Immature natural killer cell (primary cell): Measurements from ENCODE around the gene IQCK. TPM values are rescaled to one million over a fixed set of nuclear protein-coding genes. Genes with fewer than 3 reads are reported as not detected.
"Not testable (repeated sequence)": the region's sequence is repeated elsewhere in the genome, so short reads cannot be mapped to it uniquely, and the experiment has no call there.

Experiments used
- DNase-seq, 3 donors: peaks; one replicate each; pipeline ENCODE4 v3.0.0; 2022; ENCODE audit warnings: mixed read lengths in 1 of 3
- H3K27ac Mint-ChIP-seq, 6 donors: one replicate each; pipeline ENCODE4 v1.8.0; 2020; ENCODE audit warnings: mixed read lengths in 6 of 6, mild to moderate bottlenecking in 5 of 6, inconsistent platforms in 4 of 6, moderate library complexity in 3 of 6
- H3K27me3 Mint-ChIP-seq, 3 donors: one replicate each; pipeline ENCODE4 v1.8.0; 2020 to 2021; ENCODE audit warnings: low read depth in 3 of 3, mild to moderate bottlenecking in 3 of 3, mixed read lengths in 3 of 3, moderate library complexity in 3 of 3, inconsistent platforms in 1 of 3
- H3K36me3 Mint-ChIP-seq, 3 donors: one replicate each; pipeline ENCODE4 v1.8.0; 2020; ENCODE audit warnings: mixed read lengths in 3 of 3, inconsistent platforms in 2 of 3, mild to moderate bottlenecking in 2 of 3
- H3K4me1 Mint-ChIP-seq, 2 donors: one replicate each; pipeline ENCODE4 v1.8.0; 2020; ENCODE audit warnings: inconsistent platforms in 2 of 2, mild to moderate bottlenecking in 2 of 2, mixed read lengths in 2 of 2, moderate library complexity in 1 of 2
- H3K4me3 Mint-ChIP-seq, 5 donors: one replicate each; pipeline ENCODE4 v1.8.0; 2020; ENCODE audit warnings: mild to moderate bottlenecking in 5 of 5, mixed read lengths in 5 of 5, inconsistent platforms in 3 of 5, moderate library complexity in 3 of 5
- H3K9me3 Mint-ChIP-seq, 6 donors: one replicate each; pipeline ENCODE4 v1.8.0; 2020; ENCODE audit warnings: mild to moderate bottlenecking in 6 of 6, mixed read lengths in 6 of 6, inconsistent platforms in 4 of 6, moderate library complexity in 3 of 6
- polyA plus RNA-seq, 3 donors: library from polyadenylated mRNA; unstranded; fragments of 300-500 nt; fragmentation: Illumina TruSeq; gene quantifications; one replicate each; pipeline ENCODE4 v1.2.3, GENCODE V29; 2021

The IQCK gene
- 1 to 10 TPM in 1 of 3 donors, under 1 TPM in 1, not detected in 1; 0.95 to 3.5 TPM for polyA plus RNA-seq

- Mint-ChIP-seq H3K9me3 (no peaks in the 10 kb centered on the region), H3K36me3 (peaks cover 10 to 12% (median 11%) of the 10 kb centered on the region in 3 donors), H3K27ac (peak within 1 kb of the TSS; percentile 69 to 90 (median 80)), H3K27me3 (peaks cover 0 to 11% (median 3%) of the 10 kb centered on the region in 3 donors), H3K4me3 (peak within 1 kb of the TSS; percentile 90 to 95 (median 92)), H3K4me1 (peaks cover 23 to 30% of the 10 kb centered on the region in 2 donors)
- DNase-seq: peak; percentile 89 to 90 (median 90)
These were observed at the start of gene IQCK, which contains the start of gene KNOP1 for GRCh38 chr16:19717741-19718623. IQCK (plus strand) TSS chr16:19718271; CDS start chr16:19718307, 36 bp downstream. KNOP1 (minus strand) TSS chr16:19718227; CDS start chr16:19715035, 3,192 bp downstream.

- H3K4me3 Mint-ChIP-seq: no peak overlapping the region
- peaks cover 27 to 50% (median 37%) of the 10 kb centered on the region in 3 donors for H3K36me3 Mint-ChIP-seq
- H3K4me1 Mint-ChIP-seq: no peaks in the 10 kb centered on the region
- DNase-seq: no peak
- H3K9me3 Mint-ChIP-seq: no peaks in the 10 kb centered on the region
- H3K27me3 Mint-ChIP-seq: peaks cover 0 to under 1% (median 0%) of the 10 kb centered on the region in 3 donors
- no peak overlapping the region for H3K27ac Mint-ChIP-seq
These were observed 45.7 kb upstream of the IQCK start for GRCh38 chr16:19672378-19672777.

DNA sequence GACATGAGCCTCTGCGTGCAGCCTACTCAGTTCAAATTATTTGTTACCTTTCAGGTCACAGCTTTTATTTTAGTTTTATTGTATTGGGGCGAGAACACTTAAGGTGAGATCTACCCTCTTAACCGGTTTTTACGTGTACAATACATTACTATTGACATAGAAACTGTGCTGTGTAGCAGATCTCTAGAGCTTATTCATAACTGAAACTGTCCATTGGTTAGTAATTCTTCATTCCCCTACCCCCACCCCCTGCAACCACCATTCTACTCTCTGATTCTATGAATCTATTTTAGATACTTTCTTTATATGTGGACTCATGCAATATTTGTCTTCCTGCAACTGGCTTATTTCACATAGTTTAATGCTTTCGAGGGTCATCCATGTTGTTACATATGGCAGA lies 43.6 kb upstream of the IQCK start:
- Mint-ChIP-seq H3K36me3 (peaks cover 27 to 41% (median 32%) of the 10 kb centered on the region in 3 donors), H3K4me1 (no peaks in the 10 kb centered on the region), H3K4me3 (no peak overlapping the region), H3K9me3 (no peaks in the 10 kb centered on the region), H3K27ac (no peak overlapping the region), H3K27me3 (peaks cover 0 to 2% (median 0%) of the 10 kb centered on the region in 3 donors)
- DNase-seq: no peak

GRCh38 chr16:19677402-19677801 lies 40.7 kb upstream of the IQCK start:
- Mint-ChIP-seq H3K36me3 (peaks cover 32 to 49% (median 39%) of the 10 kb centered on the region in 3 donors), H3K4me3 (no peak overlapping the region), H3K27ac (no peak overlapping the region), H3K9me3 (peaks cover 0 to 2% (median 0%) of the 10 kb centered on the region in 6 donors), H3K4me1 (no peaks in the 10 kb centered on the region), H3K27me3 (peaks cover 2% of the 10 kb centered on the region in 3 donors)
- no peak for DNase-seq

DNA sequence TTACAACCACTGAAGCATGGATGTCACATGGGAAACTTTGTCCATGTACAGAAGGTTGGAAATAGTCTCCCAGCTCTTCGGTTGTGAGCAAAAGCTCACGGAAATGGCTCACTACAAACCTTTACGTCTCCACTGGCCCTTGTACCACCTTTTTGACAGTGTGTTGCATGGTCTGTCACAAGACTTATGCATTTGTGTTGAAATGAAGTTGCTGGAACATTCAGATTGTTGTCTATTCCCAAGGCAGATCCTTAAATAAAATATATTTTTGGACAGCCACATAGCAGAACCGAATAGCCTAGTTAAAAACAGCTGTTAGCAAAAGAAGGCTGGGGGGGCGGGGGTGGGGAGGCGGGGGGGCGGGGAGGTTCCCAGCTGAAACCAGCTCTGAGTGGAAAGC lies 39.3 kb upstream of the IQCK start:
- no peaks in the 10 kb centered on the region for H3K4me1 Mint-ChIP-seq
- no peak for DNase-seq
- H3K9me3 Mint-ChIP-seq: peaks cover 0 to 2% (median 0%) of the 10 kb centered on the region in 6 donors
- no peak overlapping the region for H3K4me3 Mint-ChIP-seq
- peak overlapping the region in 1 of 6 donors; percentile 41 for H3K27ac Mint-ChIP-seq
- peaks cover 44 to 56% (median 49%) of the 10 kb centered on the region in 3 donors for H3K36me3 Mint-ChIP-seq
- peaks cover 2% of the 10 kb centered on the region in 3 donors for H3K27me3 Mint-ChIP-seq

DNA sequence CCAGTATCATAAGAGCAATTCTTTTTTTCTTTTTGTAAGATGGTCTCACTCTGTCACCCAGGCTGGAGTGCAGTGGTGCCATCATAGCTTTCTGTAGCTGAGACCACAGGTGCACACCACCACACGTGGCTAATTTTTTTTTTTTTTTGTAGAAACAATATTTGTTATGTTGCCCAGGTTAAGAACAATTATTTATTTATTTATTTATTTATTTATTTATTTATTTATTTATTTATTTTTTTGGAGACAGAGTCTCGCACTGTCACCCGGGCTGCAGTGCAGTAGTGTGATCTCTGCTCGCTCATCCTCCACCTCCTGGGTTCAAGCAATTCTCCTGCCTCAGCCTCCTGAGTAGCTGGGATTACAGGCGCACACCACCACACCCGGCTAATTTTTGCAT lies 38.8 kb upstream of the IQCK start:
- peaks cover 45 to 56% (median 51%) of the 10 kb centered on the region in 3 donors for H3K36me3 Mint-ChIP-seq
- not testable (repeated sequence) for H3K27ac Mint-ChIP-seq

GRCh38 chr16:19680881-19681340 lies 37.2 kb upstream of the IQCK start:
- Mint-ChIP-seq H3K4me1 (no peaks in the 10 kb centered on the region), H3K9me3 (peaks cover 0 to 2% (median 0%) of the 10 kb centered on the region in 6 donors), H3K36me3 (peaks cover 48 to 65% (median 56%) of the 10 kb centered on the region in 3 donors), H3K27ac (no peak overlapping the region), H3K27me3 (peaks cover 2% of the 10 kb centered on the region in 3 donors), H3K4me3 (no peak overlapping the region)
- no peak for DNase-seq

More for the DNA sequence above, 38.8 kb upstream of the IQCK start:
- not testable (repeated sequence) for H3K27me3 Mint-ChIP-seq, H3K9me3 Mint-ChIP-seq, H3K4me1 Mint-ChIP-seq, DNase-seq, H3K4me3 Mint-ChIP-seq

GRCh38 chr16:19681637-19682036 lies 36.4 kb upstream of the IQCK start:
- no peak overlapping the region for H3K27ac Mint-ChIP-seq
- H3K27me3 Mint-ChIP-seq: peaks cover 2 to 5% (median 2%) of the 10 kb centered on the region in 3 donors
- H3K9me3 Mint-ChIP-seq: peaks cover 0 to 3% (median 0%) of the 10 kb centered on the region in 6 donors
- DNase-seq: no peak
- H3K4me3 Mint-ChIP-seq: no peak overlapping the region
- peaks cover 48 to 66% (median 59%) of the 10 kb centered on the region in 3 donors for H3K36me3 Mint-ChIP-seq
- H3K4me1 Mint-ChIP-seq: no peaks in the 10 kb centered on the region

GRCh38 chr16:19683453-19684236 lies 34.4 kb upstream of the IQCK start:
- H3K27me3 Mint-ChIP-seq: peaks cover 0 to 5% (median 2%) of the 10 kb centered on the region in 3 donors
- DNase-seq: no peak
- H3K4me3 Mint-ChIP-seq: no peak overlapping the region
- peaks cover 0 to 3% (median 0%) of the 10 kb centered on the region in 6 donors for H3K9me3 Mint-ChIP-seq
- peaks cover 7 to 14% of the 10 kb centered on the region in 2 donors for H3K4me1 Mint-ChIP-seq
- no peak overlapping the region for H3K27ac Mint-ChIP-seq
- H3K36me3 Mint-ChIP-seq: peaks cover 62 to 66% (median 66%) of the 10 kb centered on the region in 3 donors

- Mint-ChIP-seq H3K4me3 (no peak overlapping the region), H3K27me3 (peaks cover 0 to 6% (median 4%) of the 10 kb centered on the region in 3 donors), H3K27ac (no peak overlapping the region), H3K9me3 (peaks cover 0 to 3% (median 0%) of the 10 kb centered on the region in 6 donors), H3K4me1 (peaks cover 21 to 29% of the 10 kb centered on the region in 2 donors), H3K36me3 (peaks cover 60 to 62% (median 61%) of the 10 kb centered on the region in 3 donors)
- no peak for DNase-seq
These were observed 32.9 kb upstream of the IQCK start for GRCh38 chr16:19685176-19685575.

GRCh38 chr16:19687279-19687678 lies 30.8 kb upstream of the IQCK start:
- Mint-ChIP-seq H3K27ac (no peak overlapping the region), H3K9me3 (peaks cover 0 to 1% (median 0%) of the 10 kb centered on the region in 6 donors), H3K36me3 (peaks cover 51 to 62% (median 58%) of the 10 kb centered on the region in 3 donors), H3K4me3 (no peak overlapping the region), H3K4me1 (peaks cover 26 to 31% of the 10 kb centered on the region in 2 donors), H3K27me3 (peaks cover 0 to 5% (median 2%) of the 10 kb centered on the region in 3 donors)
- DNase-seq: no peak

- peaks cover 0 to 5% (median 2%) of the 10 kb centered on the region in 3 donors for H3K27me3 Mint-ChIP-seq
- H3K36me3 Mint-ChIP-seq: peaks cover 41 to 58% (median 46%) of the 10 kb centered on the region in 3 donors
- no peak for DNase-seq
- H3K4me3 Mint-ChIP-seq: peak overlapping the region in 4 of 5 donors; percentile 30 to 67 (median 52)
- H3K27ac Mint-ChIP-seq: peak overlapping the region in 2 of 6 donors; percentile 32 to 60
- peaks cover 26 to 31% of the 10 kb centered on the region in 2 donors for H3K4me1 Mint-ChIP-seq
- peaks cover 0 to 1% (median 0%) of the 10 kb centered on the region in 6 donors for H3K9me3 Mint-ChIP-seq
These were observed 29.6 kb upstream of the IQCK start for GRCh38 chr16:19688396-19689024.

- peaks cover 0 to 5% (median 2%) of the 10 kb centered on the region in 3 donors for H3K27me3 Mint-ChIP-seq
- peaks cover 39 to 52% (median 45%) of the 10 kb centered on the region in 3 donors for H3K36me3 Mint-ChIP-seq
- peak overlapping the region in 1 of 6 donors; percentile 55 for H3K27ac Mint-ChIP-seq
- peak overlapping the region; percentile 3 to 60 (median 51) for H3K4me3 Mint-ChIP-seq
- peak in 1 of 3 donors; percentile 11 for DNase-seq
- peaks cover 26 to 31% of the 10 kb centered on the region in 2 donors for H3K4me1 Mint-ChIP-seq
- H3K9me3 Mint-ChIP-seq: peaks cover 0 to 1% (median 0%) of the 10 kb centered on the region in 6 donors
These were observed 28.7 kb upstream of the IQCK start for GRCh38 chr16:19689342-19689741.
